Forelimb muscle (tissue), 1 donor: ENCODE measurements around the gene SPEF2. TPM values are rescaled to one million over a fixed set of nuclear protein-coding genes. Genes with fewer than 3 reads are reported as not detected.
"Not testable (repeated sequence)": the region's sequence is repeated elsewhere in the genome, so short reads cannot be mapped to it uniquely, and the experiment has no call there.

Experiments
- DNase-seq: peaks from one replicate; pipeline ENCODE4 v3.0.0-alpha.2; 2013; ENCODE audit warnings: low read depth
- polyA plus RNA-seq: library from polyadenylated mRNA; unstranded; fragments of 120-200 nt; gene quantifications from one replicate; pipeline ENCODE4 v1.2.1, GENCODE V29; 2013; ENCODE audit not compliant: insufficient read length

SPEF2 gene
- polyA plus RNA-seq, 1 donor = 8.9 TPM

DNA sequence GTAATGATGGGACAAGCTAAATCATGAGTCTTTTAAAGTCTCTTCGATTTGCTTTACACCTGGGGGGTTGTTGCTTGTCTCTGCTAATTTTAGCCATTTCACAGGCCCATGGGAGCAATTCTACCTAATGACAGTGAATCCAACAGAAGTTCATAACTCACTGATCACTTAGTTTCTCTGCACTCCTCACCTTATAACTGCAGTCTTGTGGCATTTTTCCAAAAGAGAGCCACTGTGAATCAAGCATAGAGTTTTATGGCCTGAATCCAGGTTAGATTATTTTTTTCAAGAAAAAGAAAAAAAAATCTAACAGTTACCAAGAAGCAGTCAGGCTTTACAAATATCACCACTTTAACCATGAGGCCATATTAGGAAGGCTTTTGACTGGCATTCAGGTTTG, 237.5 kb downstream of the SPEF2 start:
- no peak for DNase-seq

GRCh38 chr5:35856186-35856764, 238.6 kb downstream of the SPEF2 start:
- not testable (repeated sequence) for DNase-seq

GRCh38 chr5:35856765-35857351, 239.2 kb downstream of the SPEF2 start, which contains the start of gene IL7R:
TSS of gene IL7R (plus strand) at chr5:35856891. CDS start at chr5:35856978, 87 bp downstream.
- no peak for DNase-seq

GRCh38 chr5:35857606-35858205, 240.0 kb downstream of the SPEF2 start:
- no peak for DNase-seq

GRCh38 chr5:35859101-35859661, 241.5 kb downstream of the SPEF2 start:
- no peak for DNase-seq

- DNase-seq = no peak
Observed at GRCh38 chr5:35860686-35861085, 243.0 kb downstream of the SPEF2 start.

DNA sequence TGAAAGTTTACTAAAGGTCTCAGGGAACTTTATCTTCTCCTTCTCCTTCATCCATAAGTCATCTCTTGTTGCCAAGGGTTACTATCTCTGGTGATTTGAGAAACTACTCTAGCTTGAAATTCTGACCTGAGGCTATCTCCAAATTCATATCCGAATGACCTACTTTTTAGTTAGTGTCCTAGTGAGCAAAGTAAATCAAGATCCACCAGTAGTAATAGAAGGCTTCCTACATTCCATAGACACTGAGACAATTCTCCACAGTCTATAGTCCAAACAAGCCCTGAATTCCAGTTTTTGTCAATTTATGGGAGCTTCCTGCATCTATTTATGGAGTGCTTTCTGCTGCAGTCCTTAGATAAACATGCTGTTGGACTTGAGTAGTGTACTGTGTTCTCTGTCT, 244.1 kb downstream of the SPEF2 start:
- no peak for DNase-seq

GRCh38 chr5:35862126-35862525, 244.5 kb downstream of the SPEF2 start:
- no peak for DNase-seq

DNA sequence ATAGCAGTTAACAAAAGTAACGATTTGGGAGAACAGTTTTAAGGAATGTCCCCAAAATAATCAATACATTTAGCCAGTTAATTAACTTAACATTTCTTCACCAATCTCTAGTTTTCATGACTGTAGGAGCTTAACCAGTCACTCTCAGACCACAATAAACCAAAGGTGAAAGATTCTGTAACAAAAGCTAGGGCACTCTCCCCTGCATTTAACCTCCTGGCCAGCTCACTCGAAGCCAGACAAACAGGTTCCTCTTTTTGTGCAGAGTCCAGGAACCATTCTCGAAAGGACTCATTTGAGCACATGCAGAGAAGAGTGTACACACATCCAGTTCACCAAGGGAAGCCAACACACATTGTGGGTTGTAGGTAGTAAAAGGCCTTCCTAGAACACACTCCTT, 245.5 kb downstream of the SPEF2 start:
- DNase-seq = no peak

Other genes with a start within 250 kb of the SPEF2 start
- gene IL7R, start 239.0 kb downstream of the SPEF2 start, polyA plus RNA-seq = 2.4 TPM